NCI-H524 (cell line): Measurements from ENCODE around the gene TNFAIP3.

ENCODE experiments used
- DNase-seq, 2 experiments: peaks; one replicate each; lab custom pipeline; 2025; lab: John Stamatoyannopoulos, UW

TNFAIP3 gene

DNA sequence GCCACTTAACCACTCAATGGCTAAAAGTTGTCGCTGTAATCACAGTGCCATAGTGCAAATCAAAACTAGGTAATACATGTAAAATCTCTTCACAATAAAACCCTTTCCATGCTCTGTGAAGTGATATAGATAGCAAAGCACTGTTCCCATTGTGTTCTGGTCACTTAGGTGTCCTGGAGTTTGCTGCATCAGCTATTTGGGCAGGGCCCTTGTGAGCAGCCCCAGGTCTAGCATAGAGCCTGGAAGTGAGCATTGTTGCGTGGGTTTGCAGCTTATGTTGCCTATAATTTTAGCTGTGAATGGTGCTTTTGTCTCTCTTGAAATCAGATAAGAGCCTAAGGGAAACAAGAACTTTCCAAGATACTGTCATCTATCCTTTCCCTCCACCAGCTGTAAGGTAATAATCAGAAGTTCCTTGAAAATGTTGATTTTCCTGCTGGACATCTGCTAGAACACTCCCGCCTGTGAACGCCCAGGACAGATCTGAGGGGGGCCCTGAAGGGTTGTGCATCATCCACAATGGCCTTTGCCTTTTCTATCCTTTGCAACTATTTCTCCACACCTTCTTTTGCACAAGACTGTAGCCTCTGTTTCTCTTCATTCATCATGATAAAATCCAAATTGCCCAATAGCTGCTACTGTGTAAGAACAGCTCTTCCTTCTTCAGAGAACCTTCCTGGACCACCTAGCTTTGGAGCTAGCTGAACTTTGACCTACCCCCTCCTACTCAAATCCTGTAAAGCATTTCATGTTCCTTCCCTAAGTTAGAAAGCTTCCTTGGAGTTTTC, 57.0 kb downstream of the TNFAIP3 start:
- DNase-seq: no peak

- DNase-seq: no peak
These were observed 58.2 kb downstream of the TNFAIP3 start for GRCh38 chr6:137925141-137925698.

GRCh38 chr6:137926207-137926731, 59.2 kb downstream of the TNFAIP3 start:
- peak in 1 of 2 experiments; percentile 9 for DNase-seq

DNA sequence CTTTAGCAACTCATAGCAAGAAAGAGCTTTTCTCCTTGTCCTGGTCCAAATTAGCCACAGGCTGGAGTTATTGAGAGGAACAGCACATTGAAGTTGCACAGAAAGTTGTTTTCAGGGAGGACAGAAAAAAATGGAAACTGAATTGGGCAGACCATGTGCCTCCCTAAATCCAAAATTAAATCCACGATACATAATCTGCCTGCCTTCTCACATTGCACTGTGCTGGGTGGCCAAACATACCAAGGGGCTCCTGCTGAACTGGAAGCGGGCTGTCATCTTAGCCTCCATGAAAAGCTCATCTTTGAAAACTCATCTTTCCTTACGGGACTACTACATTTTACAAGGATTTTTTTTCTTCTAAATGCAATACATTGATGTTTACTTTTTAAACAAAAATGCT, 59.9 kb downstream of the TNFAIP3 start:
- DNase-seq: peak in 1 of 2 experiments; percentile 5

DNA sequence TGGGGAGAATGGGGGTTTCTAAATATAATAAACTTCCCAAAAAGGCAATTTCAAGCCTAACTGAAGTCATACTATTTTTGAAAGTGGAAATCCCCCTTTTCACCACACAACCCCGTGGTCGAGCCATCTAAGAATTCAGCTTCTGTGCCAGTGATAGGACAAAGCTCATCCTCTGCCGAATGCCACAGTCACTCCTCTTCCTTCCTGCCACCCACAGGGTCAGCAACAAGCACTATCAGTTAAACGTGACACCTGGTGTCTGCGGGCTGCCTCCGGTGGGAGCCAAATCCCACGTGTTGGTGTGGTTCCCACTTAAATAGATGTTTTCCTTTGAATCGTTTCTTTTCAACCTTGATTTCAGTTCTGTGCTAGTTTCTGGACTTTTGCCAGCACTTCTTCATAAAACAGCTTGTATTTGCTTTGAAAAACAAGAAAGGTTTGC, 60.7 kb downstream of the TNFAIP3 start:
- peak in 1 of 2 experiments; percentile 13 for DNase-seq

GRCh38 chr6:137928286-137928685, 61.2 kb downstream of the TNFAIP3 start:
- no peak for DNase-seq

- no peak for DNase-seq
These were observed 64.9 kb downstream of the TNFAIP3 start for GRCh38 chr6:137931849-137932465.
